ENCODE data around the gene TAAR2. TPM values are rescaled to one million over a fixed set of nuclear protein-coding genes. Genes with fewer than 3 reads are reported as not detected.
"Not testable (repeated sequence)": the region's sequence is repeated elsewhere in the genome, so short reads cannot be mapped to it uniquely, and the experiment has no call there.

TAAR2 gene
- total RNA-seq, 1 donor from 2014 or later = not detected

DNA sequence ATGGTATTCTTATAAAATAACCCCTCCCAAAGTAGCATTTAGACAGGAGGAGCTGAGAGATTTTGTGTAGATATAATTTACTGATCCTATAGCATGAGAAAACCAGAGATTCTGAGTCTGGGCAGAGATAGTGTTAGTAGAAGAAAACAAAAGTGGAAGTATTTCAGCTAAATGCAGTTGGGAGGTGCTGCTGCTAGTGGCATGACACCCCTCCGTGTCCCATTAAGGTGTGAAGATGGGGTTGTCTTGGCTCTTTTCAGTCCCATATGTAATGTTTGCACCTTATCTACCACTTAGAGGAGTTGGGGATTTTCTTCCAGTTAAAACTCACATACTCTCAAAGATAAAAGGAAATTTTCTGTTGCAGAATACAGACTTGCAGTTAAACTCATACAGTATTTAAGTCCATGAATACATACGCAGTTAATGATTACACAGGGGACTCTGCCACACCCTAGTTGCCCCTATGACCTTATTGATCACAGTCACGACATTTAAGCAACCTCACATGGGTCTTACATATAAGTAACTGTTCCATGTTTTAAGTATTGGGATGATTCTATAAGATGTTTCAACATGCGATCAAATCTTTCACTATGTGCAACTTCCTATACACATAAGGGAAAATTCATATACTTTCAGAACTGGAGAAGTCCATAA is 11.5 kb downstream of the TAAR2 start:
- no peak for DNase-seq

DNA sequence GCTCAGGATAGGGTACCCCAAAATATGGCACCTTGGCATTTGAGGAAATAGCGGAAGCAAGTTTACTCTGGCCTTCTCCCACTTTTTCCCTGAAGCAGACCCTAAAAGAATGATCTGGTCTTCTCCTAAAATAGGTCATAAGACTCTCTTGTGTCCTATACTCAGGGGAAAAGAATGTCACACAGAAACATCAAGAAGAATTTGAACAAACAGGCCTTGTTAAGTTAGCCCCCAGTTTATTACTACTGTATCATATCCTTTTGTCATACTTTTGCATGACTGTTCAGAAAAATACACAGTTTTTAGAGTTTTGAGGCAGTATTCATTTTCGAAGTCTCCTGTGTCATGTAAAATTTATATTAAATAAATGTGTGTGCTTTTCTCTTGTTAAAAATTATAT is 12.5 kb downstream of the TAAR2 start:
- no peak for DNase-seq

DNA sequence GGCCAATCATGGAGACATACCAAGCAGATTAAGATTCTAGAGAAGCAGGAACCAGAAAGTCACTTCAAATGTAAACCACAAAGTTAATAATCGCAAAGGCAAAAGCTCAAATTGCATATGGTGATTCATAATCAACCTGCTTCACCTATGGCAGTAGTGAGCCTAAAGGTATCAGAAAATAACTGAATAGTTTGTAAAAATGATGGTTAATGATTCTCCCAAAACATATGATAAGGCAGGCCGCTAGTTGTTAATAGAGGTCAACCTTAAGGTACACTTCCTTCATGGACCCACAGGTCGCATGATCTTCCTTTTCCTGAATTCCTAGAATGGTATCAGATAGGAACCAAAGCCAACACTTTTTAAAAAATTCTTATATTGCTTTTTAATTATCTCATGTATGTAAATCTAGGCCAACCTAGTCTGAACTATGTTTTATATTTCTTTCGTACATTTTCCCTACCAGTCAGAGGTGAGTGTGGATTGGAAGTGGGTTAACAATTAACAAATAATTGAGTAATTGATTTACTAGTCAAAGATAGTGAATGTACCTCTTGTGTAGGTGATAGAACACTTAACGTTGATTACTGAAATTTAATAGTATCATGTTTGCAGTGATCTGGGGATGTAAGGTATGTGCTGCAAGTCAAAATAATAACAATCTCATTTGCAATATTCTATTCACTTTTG is 16.4 kb downstream of the TAAR2 start:
- DNase-seq = no peak

DNA sequence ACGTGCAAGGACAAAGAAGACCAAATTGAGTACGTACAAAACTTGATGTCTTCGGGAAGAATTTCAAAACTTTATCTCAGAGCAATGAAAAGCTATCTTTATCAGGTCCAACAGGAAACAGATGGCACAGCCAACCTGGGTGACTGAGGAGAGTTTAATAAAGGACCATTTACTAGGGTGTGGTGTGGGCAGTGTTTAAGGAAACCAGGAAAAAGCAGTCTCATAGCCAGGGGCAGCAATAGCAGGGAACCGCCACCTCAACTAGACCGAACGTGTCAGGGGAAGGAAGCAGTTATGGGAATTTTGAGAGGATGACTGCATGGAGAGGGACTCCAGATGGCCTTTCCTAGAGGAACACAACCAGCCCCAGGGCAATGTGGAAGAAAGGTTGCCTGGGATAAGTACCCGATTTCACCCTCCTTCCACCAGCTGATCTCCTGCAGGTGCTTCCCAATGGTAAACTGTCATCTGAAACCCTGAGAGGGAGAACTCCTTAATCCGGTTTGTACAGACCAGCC is 19.4 kb downstream of the TAAR2 start:
- DNase-seq = no peak

DNA sequence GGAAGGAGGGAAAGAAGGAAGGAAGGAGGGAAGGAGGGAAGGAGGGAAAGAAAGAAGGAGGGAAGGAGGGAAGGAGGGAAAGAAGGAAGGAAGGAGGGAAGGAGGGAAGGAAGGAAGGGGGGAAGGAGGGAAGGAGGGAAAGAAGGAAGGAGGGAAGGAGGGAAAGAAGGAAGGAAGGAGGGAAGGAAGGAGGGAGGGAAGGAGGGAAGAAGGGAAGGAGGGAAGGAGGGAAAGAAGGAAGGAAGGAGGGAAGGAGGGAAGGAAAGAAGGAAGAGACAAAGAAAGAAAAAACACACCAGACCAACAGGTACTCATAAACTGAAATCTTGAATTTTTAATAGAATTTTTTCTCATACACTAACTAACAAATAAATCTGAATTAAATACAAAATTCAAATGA is 23.2 kb downstream of the TAAR2 start:
- DNase-seq = not testable (repeated sequence)

DNA sequence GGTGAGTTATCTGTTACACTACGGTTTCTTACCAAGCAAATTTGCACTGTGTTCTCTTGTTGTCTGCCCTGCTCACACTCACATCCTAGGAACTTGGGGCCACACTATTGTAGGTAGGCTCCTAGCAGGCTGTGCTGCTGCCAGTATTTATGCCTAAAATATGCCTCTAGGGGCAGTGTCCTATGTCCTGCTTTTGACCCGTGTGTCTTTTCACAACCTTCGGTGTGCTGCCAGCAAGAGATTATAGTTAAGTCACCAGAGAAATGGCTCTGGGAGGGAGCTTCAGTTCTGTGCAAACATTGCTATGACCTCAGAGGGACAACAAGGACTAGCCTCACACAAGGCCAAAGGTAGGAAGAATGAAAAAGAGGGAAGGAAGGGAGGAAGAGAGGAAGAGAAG is 25.6 kb downstream of the TAAR2 start:
- DNase-seq = peak; percentile 3

DNA sequence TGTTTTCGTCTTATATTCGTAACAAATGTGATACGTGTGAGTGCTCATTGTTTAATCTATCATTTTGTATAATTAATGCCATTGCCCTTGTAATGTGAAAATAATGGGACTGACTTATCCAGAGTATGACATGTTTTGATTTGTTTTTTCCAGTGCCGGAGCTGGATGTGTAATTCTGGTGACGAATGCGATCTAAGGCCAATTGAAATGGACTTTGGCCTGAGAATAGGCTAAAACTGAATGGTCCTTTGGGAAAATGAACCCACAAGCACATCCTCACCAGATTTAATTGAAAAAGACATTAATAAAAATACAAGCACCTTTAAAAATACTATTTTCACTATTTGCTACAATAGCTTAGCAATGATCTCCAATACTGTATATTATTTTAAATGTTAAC is 27.9 kb downstream of the TAAR2 start:
- no peak for DNase-seq

DNA sequence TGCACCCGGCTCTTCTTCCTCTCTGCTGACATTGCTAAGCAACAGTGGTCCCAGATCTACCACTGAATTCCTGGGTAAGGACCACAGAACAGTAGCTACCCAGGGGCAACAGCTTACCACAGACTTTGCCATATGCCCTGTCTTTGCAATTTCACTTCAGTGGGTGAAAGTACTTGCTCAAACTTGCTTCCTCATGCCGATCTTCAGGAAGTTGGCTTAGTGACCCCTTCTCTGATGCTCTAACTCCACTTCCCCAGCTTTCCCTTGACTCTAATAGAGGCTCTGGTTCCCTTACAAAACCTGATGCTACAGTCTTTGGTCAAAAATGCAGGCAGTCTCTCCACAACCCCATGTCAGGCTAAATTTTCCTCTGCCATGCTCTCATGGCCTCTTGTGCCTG is 31.2 kb downstream of the TAAR2 start:
- DNase-seq = no peak

DNA sequence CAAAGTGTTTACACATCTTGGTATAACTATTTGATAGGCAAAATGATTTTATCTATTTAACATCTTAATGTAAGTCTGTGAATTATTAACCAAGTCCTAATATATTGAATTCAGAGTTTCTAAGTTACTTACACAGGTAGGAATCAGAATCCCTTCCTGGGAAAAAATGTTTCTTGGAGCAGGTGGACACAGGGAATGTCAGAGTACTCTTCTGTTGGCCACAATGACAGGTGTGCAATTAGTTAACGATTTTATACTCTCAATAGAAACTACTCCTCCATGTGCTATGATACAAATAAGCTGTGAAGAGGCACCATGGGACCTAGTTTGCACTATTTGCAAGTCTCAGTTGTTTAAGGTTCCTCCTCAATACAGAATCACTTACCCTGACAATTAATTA is 33.7 kb downstream of the TAAR2 start:
- no peak for DNase-seq

DNA sequence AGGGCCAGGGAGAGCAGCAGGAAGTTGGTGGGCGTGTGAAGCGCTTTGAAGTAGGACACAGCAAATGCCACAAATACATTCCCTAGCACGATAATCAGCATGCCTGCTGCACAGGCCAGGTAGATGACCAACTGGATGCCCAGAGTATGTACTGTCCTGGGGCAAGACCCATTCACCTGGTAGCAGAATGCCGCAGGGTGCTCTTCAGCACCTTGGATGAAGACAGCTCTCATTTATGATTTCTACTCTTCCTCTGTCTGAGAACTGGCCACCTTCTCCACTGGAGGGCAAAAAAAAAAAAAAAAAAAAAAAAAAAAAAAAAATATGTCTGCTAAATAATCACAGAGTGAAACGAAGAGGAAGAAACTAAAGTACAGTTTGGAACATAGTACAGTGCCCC is 34.6 kb downstream of the TAAR2 start, which contains the start of gene TAAR5:
TSS of gene TAAR5 (minus strand) at position 288 of the 400 bp plus-strand sequence. CDS start at position 233, 55 bp downstream.
- DNase-seq = no peak

DNA sequence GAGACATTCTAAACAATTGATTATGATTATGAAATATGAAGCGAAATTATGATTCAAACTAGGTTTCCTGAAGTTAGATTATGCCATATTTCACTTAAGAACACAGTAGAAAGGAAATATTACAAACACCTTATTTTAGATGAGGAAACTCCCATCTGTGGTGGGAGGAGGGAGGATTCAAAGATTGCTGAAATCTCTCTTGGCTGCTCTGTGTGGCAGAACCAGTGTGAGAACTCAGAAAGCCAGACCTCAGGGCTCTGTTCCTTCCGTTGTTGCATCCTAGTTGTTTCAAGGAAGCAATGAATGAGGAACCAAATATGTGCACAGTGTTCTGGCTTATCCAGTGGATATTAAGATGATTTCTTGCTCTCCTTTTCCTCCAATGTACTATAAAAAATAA is 36.7 kb downstream of the TAAR2 start:
- no peak for DNase-seq

DNA sequence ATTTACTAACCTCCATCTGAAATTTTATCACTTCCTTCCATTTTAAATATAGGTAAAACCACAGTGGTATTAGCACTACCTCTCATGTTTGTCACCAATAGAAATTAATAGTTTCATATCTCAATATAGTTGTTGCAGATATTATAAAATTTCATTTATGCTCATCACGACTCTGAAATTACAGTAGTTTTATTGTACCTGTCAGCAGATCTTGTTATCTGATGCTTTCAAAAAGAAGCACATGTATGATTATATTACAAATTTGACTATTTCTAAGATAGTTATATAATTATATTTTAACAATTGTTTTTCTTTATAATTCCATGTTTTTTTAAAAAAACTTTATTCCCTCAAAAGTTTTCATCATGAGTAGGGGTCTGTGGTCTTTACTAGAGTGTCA is 39.4 kb downstream of the TAAR2 start:
- no peak for DNase-seq

DNA sequence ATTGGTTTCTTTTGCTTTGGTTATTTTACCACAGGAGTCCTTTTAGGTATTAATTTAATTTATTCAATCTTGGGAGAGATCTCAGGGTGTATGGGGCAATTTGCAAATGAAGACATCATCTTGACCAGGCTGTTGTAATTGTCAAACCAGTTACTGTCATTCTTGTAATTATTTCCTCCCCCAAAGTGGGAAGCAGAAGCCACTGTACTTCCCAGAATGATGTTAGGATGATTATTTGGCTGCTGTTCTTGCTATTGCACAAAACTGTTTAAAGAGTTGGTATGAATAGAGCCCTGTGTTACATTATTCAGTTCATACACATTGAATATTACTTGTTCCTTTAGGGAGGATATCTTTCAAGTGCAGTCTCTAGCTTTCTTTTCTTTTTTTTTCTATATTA is 52.3 kb downstream of the TAAR2 start:
- no peak for DNase-seq

DNA sequence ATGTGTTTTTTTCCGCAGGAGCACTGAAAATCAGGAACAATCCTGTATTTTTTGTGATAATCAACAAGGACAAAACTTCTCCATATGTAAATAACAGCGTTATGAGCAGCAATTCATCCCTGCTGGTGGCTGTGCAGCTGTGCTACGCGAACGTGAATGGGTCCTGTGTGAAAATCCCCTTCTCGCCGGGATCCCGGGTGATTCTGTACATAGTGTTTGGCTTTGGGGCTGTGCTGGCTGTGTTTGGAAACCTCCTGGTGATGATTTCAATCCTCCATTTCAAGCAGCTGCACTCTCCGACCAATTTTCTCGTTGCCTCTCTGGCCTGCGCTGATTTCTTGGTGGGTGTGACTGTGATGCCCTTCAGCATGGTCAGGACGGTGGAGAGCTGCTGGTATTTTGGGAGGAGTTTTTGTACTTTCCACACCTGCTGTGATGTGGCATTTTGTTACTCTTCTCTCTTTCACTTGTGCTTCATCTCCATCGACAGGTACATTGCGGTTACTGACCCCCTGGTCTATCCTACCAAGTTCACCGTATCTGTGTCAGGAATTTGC is 53.8 kb downstream of the TAAR2 start, which contains the start of gene TAAR6:
TSS of gene TAAR6 (plus strand) at position 102 of the 557 bp plus-strand sequence. CDS start at position 102, 0 bp downstream.
- no peak for DNase-seq

DNA sequence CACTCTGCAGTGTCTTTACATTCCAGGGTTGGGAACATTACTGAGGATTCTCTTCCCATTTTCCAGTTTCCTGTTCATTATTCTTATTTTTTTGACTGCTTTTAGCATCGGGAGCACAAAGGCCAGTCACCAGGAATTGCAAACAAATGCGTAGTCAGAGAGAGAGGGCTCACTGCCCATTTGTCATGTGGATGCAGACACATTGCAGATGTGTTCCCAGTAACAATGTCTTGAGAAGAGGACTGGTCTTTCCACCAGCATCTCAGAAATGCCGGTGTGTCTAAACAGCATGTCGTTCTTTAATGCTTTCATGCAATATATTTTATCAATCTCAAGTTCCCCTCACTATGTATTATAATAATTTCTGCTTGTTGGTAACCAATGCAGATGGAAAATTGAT is 54.9 kb downstream of the TAAR2 start:
- DNase-seq = no peak

DNA sequence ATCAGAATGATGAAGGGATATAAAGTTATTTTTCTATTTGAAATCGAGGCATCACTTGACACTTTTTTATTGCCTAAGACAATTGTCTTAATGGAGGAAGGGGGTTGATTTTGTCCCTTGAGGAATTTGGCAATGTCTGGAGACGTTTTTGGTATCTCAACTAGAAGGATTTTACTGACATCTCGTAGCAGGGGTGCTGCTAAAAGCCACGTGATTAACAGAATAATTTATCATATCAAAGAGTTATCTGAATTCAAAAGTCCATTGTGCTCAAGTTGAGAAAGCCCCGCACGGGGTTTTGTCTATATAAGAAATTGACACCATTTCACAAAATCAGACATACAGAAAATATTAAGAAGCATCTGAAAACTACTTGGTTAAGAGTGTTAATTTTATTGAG is 55.5 kb downstream of the TAAR2 start:
- no peak for DNase-seq

DNA sequence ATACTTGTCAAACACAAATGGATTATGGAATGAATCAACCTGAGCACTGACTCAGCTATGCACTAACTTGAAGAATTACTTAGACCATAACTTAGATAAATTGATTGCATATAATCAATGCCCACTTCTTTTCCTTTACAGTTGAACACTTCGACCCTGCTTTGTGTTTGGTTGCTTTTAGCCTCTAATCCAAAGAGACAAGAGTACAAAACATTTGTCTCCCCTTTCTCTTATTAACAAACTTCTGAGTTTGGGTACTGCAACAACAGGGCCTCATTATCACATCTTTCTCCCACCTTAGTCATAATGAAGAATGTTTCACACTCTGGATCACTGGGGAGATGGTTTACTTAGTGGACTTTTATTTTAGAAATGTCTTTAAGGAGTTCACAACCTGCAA is 56.5 kb downstream of the TAAR2 start:
- DNase-seq = no peak

Other genes starting within 250 kb of the TAAR2 start
- gene MOXD1, start 222.8 kb downstream of the TAAR2 start, total RNA-seq = 17.6 TPM
- gene STX7, start 111.2 kb downstream of the TAAR2 start, total RNA-seq = 50.0 TPM
- gene TAAR9, start 86.0 kb downstream of the TAAR2 start, total RNA-seq = not detected
- gene TAAR8, start 71.6 kb downstream of the TAAR2 start, total RNA-seq = not detected
- gene TAAR6, start 54.0 kb downstream of the TAAR2 start, total RNA-seq = not detected
- not detected for gene TAAR5, start 34.5 kb downstream of the TAAR2 start, total RNA-seq
- not detected for gene TAAR1, start 34.9 kb upstream of the TAAR2 start, total RNA-seq
- gene VNN1, start 89.8 kb upstream of the TAAR2 start, total RNA-seq = 0.31 TPM
- gene VNN2, start 133.6 kb upstream of the TAAR2 start, total RNA-seq = 3.7 TPM
- gene SLC18B1, start 174.4 kb upstream of the TAAR2 start, total RNA-seq = 10.2 TPM
- gene RPS12, start 190.3 kb upstream of the TAAR2 start, total RNA-seq = 752 TPM

Data from tongue (tissue), 2 donors.